Measurements from ENCODE around the gene TFF3. TPM values are rescaled to one million over a fixed set of nuclear protein-coding genes. Genes with fewer than 3 reads are reported as not detected.

Gene TFF3
- total and polyA plus RNA-seq, 2 donors (not counting 1 experiment from before 2014, with no cell fraction given), result not detected

DNA sequence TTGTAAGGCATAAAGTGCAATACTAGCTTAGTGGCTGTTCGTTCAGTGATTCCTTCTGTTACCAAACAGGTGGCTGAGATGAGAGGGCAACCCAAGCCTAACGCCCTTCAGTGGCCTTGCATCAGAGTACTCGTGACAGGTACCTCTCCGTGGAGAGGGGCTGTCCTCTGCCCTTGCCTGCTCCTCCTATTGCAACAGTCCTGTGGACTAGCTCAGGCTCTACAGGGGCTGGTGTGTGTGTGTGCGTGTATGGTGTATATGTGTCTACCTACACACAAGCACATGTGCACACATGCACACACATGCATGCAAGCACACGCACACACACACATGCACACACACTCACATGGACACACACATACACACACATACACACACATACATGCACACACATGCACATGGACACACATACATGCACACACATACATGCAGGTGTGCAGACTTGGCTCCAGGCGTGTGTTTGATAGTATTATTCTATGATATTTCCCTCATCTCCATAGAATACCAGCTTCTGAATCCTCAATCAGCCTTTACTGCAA, 15.1 kb downstream of the TFF3 start:
- DNase-seq (ENCODE audit: low read depth in 2 of 2), result no peak
- H3K79me2 ChIP-seq (ENCODE audit: control insufficient read depth, insufficient read depth, low read length), result no peaks in the 10 kb centered on the region
- H4K20me1 ChIP-seq (ENCODE audit: control insufficient read depth, extremely low read depth, insufficient read depth, low read length), result no peaks in the 10 kb centered on the region
- no peaks in the 10 kb centered on the region for H3K9me3 ChIP-seq (ENCODE audit: control insufficient read depth, insufficient read depth, low read depth, low read length)
- H3K4me2 ChIP-seq (ENCODE audit: extremely low read depth, insufficient read depth, low read length), result no peak overlapping the region
- H3K27ac ChIP-seq (ENCODE audit: insufficient read depth, low read length), result no peak overlapping the region
- no peak overlapping the region for H3K4me3 ChIP-seq (replicated peaks in 1 of 4; ENCODE audit: control extremely low read depth in 1 of 4, insufficient read depth in 1 of 4, low read depth in 3 of 4, low read length in 4 of 4)
- H2AFZ ChIP-seq (ENCODE audit: low read length), result no peak overlapping the region
- no peak for TF ChIP-seq EZH2 (IDR thresholded peaks at IDR 0.05; ENCODE audit: low read length, missing control alignments)
- TF ChIP-seq, protein P1, sequence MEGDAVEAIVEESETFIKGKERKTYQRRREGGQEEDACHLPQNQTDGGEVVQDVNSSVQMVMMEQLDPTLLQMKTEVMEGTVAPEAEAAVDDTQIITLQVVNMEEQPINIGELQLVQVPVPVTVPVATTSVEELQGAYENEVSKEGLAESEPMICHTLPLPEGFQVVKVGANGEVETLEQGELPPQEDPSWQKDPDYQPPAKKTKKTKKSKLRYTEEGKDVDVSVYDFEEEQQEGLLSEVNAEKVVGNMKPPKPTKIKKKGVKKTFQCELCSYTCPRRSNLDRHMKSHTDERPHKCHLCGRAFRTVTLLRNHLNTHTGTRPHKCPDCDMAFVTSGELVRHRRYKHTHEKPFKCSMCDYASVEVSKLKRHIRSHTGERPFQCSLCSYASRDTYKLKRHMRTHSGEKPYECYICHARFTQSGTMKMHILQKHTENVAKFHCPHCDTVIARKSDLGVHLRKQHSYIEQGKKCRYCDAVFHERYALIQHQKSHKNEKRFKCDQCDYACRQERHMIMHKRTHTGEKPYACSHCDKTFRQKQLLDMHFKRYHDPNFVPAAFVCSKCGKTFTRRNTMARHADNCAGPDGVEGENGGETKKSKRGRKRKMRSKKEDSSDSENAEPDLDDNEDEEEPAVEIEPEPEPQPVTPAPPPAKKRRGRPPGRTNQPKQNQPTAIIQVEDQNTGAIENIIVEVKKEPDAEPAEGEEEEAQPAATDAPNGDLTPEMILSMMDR (conservative IDR thresholded peaks at IDR 0.05 in 1 of 2, IDR thresholded peaks at IDR 0.05 in 1 of 2; ENCODE audit: low read depth in 1 of 2, low read length in 2 of 2), result no peak
- no peak overlapping the region for H3K9ac ChIP-seq (ENCODE audit: insufficient read depth, low read length)
- H3K4me1 ChIP-seq (ENCODE audit: control insufficient read depth, extremely low read depth, insufficient read depth, low read length), result no peaks in the 10 kb centered on the region
- H3K36me3 ChIP-seq (ENCODE audit: control insufficient read depth, insufficient read depth, low read length), result no peaks in the 10 kb centered on the region
- H3K27me3 ChIP-seq (ENCODE audit: control insufficient read depth, insufficient read depth, low read length), result no peaks in the 10 kb centered on the region

DNA sequence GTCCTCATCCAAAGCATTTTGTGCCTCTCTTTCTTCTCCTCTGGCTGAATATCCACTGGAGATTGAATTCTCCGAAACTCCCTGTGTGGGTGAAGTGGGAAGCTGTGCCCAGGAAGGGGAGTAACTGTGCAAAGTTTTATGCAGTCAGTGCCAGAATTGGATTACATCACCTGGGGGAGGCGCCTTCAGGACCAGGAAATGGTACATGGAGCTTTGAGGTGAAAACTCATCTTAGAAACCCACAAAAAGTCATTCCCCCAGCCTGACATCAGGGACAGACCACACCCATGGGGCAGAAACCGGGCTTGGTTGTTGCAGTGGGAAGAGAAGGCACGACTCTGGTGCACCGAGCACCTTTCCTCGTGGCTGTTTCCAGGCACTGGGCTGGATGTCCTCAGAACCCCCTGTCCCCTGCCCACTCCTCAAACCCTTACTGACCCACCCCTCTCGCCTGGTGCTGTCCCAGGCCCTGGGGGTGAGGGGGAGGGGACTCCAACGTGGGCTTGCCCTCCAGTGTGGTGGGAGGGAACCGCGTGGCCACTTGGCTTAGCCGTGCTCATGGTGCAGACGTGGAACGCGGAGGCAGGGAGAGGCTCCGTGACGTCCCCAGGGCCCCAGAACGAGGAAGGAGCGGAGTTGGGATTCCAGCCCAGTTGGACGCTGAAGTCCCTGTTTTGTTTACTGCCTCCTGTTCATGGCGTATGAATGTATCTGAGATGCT, 15.7 kb downstream of the TFF3 start:
- H3K9ac ChIP-seq (ENCODE audit: insufficient read depth, low read length), result no peak overlapping the region
- no peaks in the 10 kb centered on the region for H3K79me2 ChIP-seq (ENCODE audit: control insufficient read depth, insufficient read depth, low read length)
- no peak overlapping the region for H3K4me2 ChIP-seq (ENCODE audit: extremely low read depth, insufficient read depth, low read length)
- H3K4me3 ChIP-seq (replicated peaks in 1 of 4; ENCODE audit: control extremely low read depth in 1 of 4, insufficient read depth in 1 of 4, low read depth in 3 of 4, low read length in 4 of 4), result no peak overlapping the region
- H3K4me1 ChIP-seq (ENCODE audit: control insufficient read depth, extremely low read depth, insufficient read depth, low read length), result no peaks in the 10 kb centered on the region
- H2AFZ ChIP-seq (ENCODE audit: low read length), result no peak overlapping the region
- no peaks in the 10 kb centered on the region for H4K20me1 ChIP-seq (ENCODE audit: control insufficient read depth, extremely low read depth, insufficient read depth, low read length)
- no peaks in the 10 kb centered on the region for H3K9me3 ChIP-seq (ENCODE audit: control insufficient read depth, insufficient read depth, low read depth, low read length)
- H3K36me3 ChIP-seq (ENCODE audit: control insufficient read depth, insufficient read depth, low read length), result no peaks in the 10 kb centered on the region
- TF ChIP-seq EZH2 (IDR thresholded peaks at IDR 0.05; ENCODE audit: low read length, missing control alignments), result no peak
- TF ChIP-seq, protein P1 (conservative IDR thresholded peaks at IDR 0.05 in 1 of 2, IDR thresholded peaks at IDR 0.05 in 1 of 2; ENCODE audit: low read depth in 1 of 2, low read length in 2 of 2), result no peak
- no peak overlapping the region for H3K27ac ChIP-seq (ENCODE audit: insufficient read depth, low read length)
- no peak for DNase-seq (ENCODE audit: low read depth in 2 of 2)
- no peaks in the 10 kb centered on the region for H3K27me3 ChIP-seq (ENCODE audit: control insufficient read depth, insufficient read depth, low read length)

DNA sequence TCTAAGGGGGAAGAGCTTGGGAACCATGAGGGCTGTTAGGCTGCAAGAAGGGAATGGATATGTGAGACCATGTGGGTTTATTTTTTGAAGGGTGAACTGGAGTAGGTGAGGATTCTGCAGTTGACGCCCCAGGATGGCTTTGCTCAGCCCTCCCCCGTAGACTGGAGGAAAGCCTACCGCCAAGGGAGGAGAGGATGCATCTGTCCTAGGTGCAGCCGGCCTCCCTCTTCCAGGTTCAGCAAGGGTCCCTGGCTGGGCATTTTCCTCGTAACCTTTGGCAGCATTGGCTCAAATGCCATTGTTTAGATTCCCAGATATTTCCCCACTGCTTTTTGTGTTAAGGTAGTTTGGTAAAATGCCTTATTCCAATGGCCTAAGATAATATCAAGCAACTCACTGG, 16.6 kb downstream of the TFF3 start:
- Histone ChIP-seq H3K4me3 (replicated peaks in 1 of 4; ENCODE audit: control extremely low read depth in 1 of 4, insufficient read depth in 1 of 4, low read depth in 3 of 4, low read length in 4 of 4) (no peak overlapping the region), H3K27ac (ENCODE audit: insufficient read depth, low read length) (no peak overlapping the region), H3K4me2 (ENCODE audit: extremely low read depth, insufficient read depth, low read length) (no peak overlapping the region), H3K9ac (ENCODE audit: insufficient read depth, low read length) (no peak overlapping the region), H3K4me1 (ENCODE audit: control insufficient read depth, extremely low read depth, insufficient read depth, low read length) (no peaks in the 10 kb centered on the region), H4K20me1 (ENCODE audit: control insufficient read depth, extremely low read depth, insufficient read depth, low read length) (no peaks in the 10 kb centered on the region), H2AFZ (ENCODE audit: low read length) (no peak overlapping the region), H3K36me3 (ENCODE audit: control insufficient read depth, insufficient read depth, low read length) (no peaks in the 10 kb centered on the region), H3K9me3 (ENCODE audit: control insufficient read depth, insufficient read depth, low read depth, low read length) (no peaks in the 10 kb centered on the region), H3K27me3 (ENCODE audit: control insufficient read depth, insufficient read depth, low read length) (no peaks in the 10 kb centered on the region), H3K79me2 (ENCODE audit: control insufficient read depth, insufficient read depth, low read length) (no peaks in the 10 kb centered on the region)
- TF ChIP-seq EZH2 (IDR thresholded peaks at IDR 0.05; ENCODE audit: low read length, missing control alignments), result no peak
- TF ChIP-seq, protein P1 (conservative IDR thresholded peaks at IDR 0.05 in 1 of 2, IDR thresholded peaks at IDR 0.05 in 1 of 2; ENCODE audit: low read depth in 1 of 2, low read length in 2 of 2), result no peak
- DNase-seq (ENCODE audit: low read depth in 2 of 2), result no peak
